ENCODE measurements around the gene IRAK3. TPM values are rescaled to one million over a fixed set of nuclear protein-coding genes. Genes with fewer than 3 reads are reported as not detected.

Gene IRAK3
- total RNA-seq, 1 experiment from 2014 or later = 0.70 TPM

DNA sequence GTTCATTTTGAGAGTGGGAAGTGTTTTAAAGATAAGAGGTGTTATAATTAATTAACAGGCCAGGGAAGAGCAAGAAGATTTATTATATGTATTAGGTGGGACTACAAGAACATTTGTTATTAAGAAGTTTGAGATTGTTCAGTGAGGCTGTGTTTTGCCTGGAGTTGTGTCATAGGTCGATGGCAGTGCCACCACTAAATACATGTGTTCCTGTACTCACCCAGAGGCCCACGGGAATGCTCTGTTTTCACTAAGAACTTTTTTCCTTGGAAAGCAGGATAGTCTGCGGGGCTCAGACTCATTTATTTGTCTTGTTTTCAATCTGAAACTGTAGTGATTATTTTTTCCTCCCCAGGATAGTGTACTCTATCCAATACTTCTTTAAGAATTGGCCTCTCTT is 10.1 kb downstream of the IRAK3 start (continued):
- TF ChIP-seq ZMAT4 (CRISPR knock-in tag; IDR thresholded peaks at IDR 0.05) = no peak

GRCh38 chr12:66199831-66200509 is 11.0 kb downstream of the IRAK3 start:
- ChIA-PET CTCF (no interaction called here), POLR2A (no interaction called here)
- Mint-ChIP-seq H3K9me3 (peaks cover 9% of the 10 kb centered on the region), H3K27me3 (ENCODE audit: low read depth) (no peaks in the 10 kb centered on the region; the same call in 1 of the 2 replicates), H3K4me3 (no peak overlapping the region), H3K36me3 (peaks cover 7% of the 10 kb centered on the region; the same call in 1 of the 2 replicates), H3K27ac (no peak overlapping the region), H3K4me1 (peaks cover 16% of the 10 kb centered on the region)
- DNase-seq (ENCODE audit: low spot score) = no peak
- TF ChIP-seq GTF2I (CRISPR knock-in tag; conservative IDR thresholded peaks at IDR 0.05) = no peak
- no peak for TF ChIP-seq EMX1 (CRISPR knock-in tag; IDR thresholded peaks at IDR 0.05)
- no peak for TF ChIP-seq TEAD4 (CRISPR knock-in tag; IDR thresholded peaks at IDR 0.05)
- no peak for TF ChIP-seq AR (CRISPR knock-in tag; IDR thresholded peaks at IDR 0.05)
- no peak for TF ChIP-seq CREB1 (CRISPR knock-in tag; IDR thresholded peaks at IDR 0.05)
- no peak for TF ChIP-seq MAX (CRISPR knock-in tag; IDR thresholded peaks at IDR 0.05)
- TF ChIP-seq ATF1 (CRISPR knock-in tag; IDR thresholded peaks at IDR 0.05) = no peak
- TF ChIP-seq, protein P1, sequence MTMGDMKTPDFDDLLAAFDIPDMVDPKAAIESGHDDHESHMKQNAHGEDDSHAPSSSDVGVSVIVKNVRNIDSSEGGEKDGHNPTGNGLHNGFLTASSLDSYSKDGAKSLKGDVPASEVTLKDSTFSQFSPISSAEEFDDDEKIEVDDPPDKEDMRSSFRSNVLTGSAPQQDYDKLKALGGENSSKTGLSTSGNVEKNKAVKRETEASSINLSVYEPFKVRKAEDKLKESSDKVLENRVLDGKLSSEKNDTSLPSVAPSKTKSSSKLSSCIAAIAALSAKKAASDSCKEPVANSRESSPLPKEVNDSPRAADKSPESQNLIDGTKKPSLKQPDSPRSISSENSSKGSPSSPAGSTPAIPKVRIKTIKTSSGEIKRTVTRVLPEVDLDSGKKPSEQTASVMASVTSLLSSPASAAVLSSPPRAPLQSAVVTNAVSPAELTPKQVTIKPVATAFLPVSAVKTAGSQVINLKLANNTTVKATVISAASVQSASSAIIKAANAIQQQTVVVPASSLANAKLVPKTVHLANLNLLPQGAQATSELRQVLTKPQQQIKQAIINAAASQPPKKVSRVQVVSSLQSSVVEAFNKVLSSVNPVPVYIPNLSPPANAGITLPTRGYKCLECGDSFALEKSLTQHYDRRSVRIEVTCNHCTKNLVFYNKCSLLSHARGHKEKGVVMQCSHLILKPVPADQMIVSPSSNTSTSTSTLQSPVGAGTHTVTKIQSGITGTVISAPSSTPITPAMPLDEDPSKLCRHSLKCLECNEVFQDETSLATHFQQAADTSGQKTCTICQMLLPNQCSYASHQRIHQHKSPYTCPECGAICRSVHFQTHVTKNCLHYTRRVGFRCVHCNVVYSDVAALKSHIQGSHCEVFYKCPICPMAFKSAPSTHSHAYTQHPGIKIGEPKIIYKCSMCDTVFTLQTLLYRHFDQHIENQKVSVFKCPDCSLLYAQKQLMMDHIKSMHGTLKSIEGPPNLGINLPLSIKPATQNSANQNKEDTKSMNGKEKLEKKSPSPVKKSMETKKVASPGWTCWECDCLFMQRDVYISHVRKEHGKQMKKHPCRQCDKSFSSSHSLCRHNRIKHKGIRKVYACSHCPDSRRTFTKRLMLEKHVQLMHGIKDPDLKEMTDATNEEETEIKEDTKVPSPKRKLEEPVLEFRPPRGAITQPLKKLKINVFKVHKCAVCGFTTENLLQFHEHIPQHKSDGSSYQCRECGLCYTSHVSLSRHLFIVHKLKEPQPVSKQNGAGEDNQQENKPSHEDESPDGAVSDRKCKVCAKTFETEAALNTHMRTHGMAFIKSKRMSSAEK (CRISPR knock-in tag; IDR thresholded peaks at IDR 0.05; ENCODE audit: borderline replicate concordance) = no peak
- no peak for TF ChIP-seq USF2 (CRISPR knock-in tag; IDR thresholded peaks at IDR 0.05)
- no peak for TF ChIP-seq FOXP1 (CRISPR knock-in tag; IDR thresholded peaks at IDR 0.05; ENCODE audit: borderline replicate concordance)
- TF ChIP-seq, protein P2, sequence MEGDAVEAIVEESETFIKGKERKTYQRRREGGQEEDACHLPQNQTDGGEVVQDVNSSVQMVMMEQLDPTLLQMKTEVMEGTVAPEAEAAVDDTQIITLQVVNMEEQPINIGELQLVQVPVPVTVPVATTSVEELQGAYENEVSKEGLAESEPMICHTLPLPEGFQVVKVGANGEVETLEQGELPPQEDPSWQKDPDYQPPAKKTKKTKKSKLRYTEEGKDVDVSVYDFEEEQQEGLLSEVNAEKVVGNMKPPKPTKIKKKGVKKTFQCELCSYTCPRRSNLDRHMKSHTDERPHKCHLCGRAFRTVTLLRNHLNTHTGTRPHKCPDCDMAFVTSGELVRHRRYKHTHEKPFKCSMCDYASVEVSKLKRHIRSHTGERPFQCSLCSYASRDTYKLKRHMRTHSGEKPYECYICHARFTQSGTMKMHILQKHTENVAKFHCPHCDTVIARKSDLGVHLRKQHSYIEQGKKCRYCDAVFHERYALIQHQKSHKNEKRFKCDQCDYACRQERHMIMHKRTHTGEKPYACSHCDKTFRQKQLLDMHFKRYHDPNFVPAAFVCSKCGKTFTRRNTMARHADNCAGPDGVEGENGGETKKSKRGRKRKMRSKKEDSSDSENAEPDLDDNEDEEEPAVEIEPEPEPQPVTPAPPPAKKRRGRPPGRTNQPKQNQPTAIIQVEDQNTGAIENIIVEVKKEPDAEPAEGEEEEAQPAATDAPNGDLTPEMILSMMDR (IDR thresholded peaks at IDR 0.05) = no peak
- TF ChIP-seq ZNF416 (CRISPR knock-in tag; IDR thresholded peaks at IDR 0.05) = no peak
- no peak for ATAC-seq
